ENCODE measurements around the gene EBF3.

Gene EBF3

GRCh38 chr10:129955601-129956285 lies 8.3 kb downstream of the EBF3 start:
- Histone ChIP-seq H2AFZ (ENCODE audit: low read depth, low read length) (no peak overlapping the region), H4K20me1 (ENCODE audit: insufficient read depth, low read length) (no peaks in the 10 kb centered on the region), H3K4me2 (ENCODE audit: low read length) (no peak overlapping the region), H3K4me3 (ENCODE audit: low read length) (no peak overlapping the region), H3K9me3 (ENCODE audit: insufficient read depth, low read length) (no peaks in the 10 kb centered on the region), H3K4me1 (ENCODE audit: low read length) (no peaks in the 10 kb centered on the region), H3K9ac (ENCODE audit: low read length) (no peak overlapping the region), H3K27me3 (ENCODE audit: low read depth, low read length) (no peaks in the 10 kb centered on the region), H3K27ac (ENCODE audit: low read length) (no peak overlapping the region), H3K79me2 (ENCODE audit: low read length) (no peaks in the 10 kb centered on the region), H3K36me3 (replicated peaks; ENCODE audit: low read depth, low read length) (no peaks in the 10 kb centered on the region)
- TF ChIP-seq CTCF (IDR thresholded peaks at IDR 0.05; ENCODE audit: low read depth, low read length) = no peak
- no peak for TF ChIP-seq EZH2phosphoT487 (IDR thresholded peaks at IDR 0.05; ENCODE audit: low read depth)

- Histone ChIP-seq H3K27ac (ENCODE audit: low read length) (no peak overlapping the region), H3K36me3 (replicated peaks; ENCODE audit: low read depth, low read length) (no peaks in the 10 kb centered on the region), H3K4me2 (ENCODE audit: low read length) (0 out of 2 replicates have a peak overlapping the region, but pooled peaks have one; percentile 14), H3K27me3 (ENCODE audit: low read depth, low read length) (no peaks in the 10 kb centered on the region), H4K20me1 (ENCODE audit: insufficient read depth, low read length) (no peaks in the 10 kb centered on the region), H3K4me1 (ENCODE audit: low read length) (no peaks in the 10 kb centered on the region), H3K9me3 (ENCODE audit: insufficient read depth, low read length) (no peaks in the 10 kb centered on the region), H3K4me3 (ENCODE audit: low read length) (no peak overlapping the region), H3K9ac (ENCODE audit: low read length) (no peak overlapping the region), H3K79me2 (ENCODE audit: low read length) (no peaks in the 10 kb centered on the region), H2AFZ (ENCODE audit: low read depth, low read length) (no peak overlapping the region)
- TF ChIP-seq CTCF (IDR thresholded peaks at IDR 0.05; ENCODE audit: low read depth, low read length) (no peak), EZH2phosphoT487 (IDR thresholded peaks at IDR 0.05; ENCODE audit: low read depth) (no peak)
These were observed 9.4 kb downstream of the EBF3 start for GRCh38 chr10:129954492-129955315.

- Histone ChIP-seq H3K79me2 (ENCODE audit: low read length) (no peaks in the 10 kb centered on the region), H4K20me1 (ENCODE audit: insufficient read depth, low read length) (no peaks in the 10 kb centered on the region), H3K36me3 (replicated peaks; ENCODE audit: low read depth, low read length) (no peaks in the 10 kb centered on the region), H3K9me3 (ENCODE audit: insufficient read depth, low read length) (no peaks in the 10 kb centered on the region), H3K9ac (ENCODE audit: low read length) (no peak overlapping the region), H3K4me1 (ENCODE audit: low read length) (no peaks in the 10 kb centered on the region), H3K27ac (ENCODE audit: low read length) (no peak overlapping the region), H3K4me3 (ENCODE audit: low read length) (no peak overlapping the region), H3K4me2 (ENCODE audit: low read length) (no peak overlapping the region), H2AFZ (ENCODE audit: low read depth, low read length) (no peak overlapping the region), H3K27me3 (ENCODE audit: low read depth, low read length) (no peaks in the 10 kb centered on the region)
- TF ChIP-seq EZH2phosphoT487 (IDR thresholded peaks at IDR 0.05; ENCODE audit: low read depth) = no peak
- no peak for TF ChIP-seq CTCF (IDR thresholded peaks at IDR 0.05; ENCODE audit: low read depth, low read length)
These were observed 10.7 kb downstream of the EBF3 start for GRCh38 chr10:129953119-129954051.
